Upper lobe of right lung (tissue), 1 donor: ENCODE measurements around the gene SSBP3. TPM values are rescaled to one million over a fixed set of nuclear protein-coding genes. Genes with fewer than 3 reads are reported as not detected.

Experiments
- ATAC-seq: fragments of 200-7000 bp; cut with Tn5 transposase; one replicate; pipeline ENCODE4 v1.9.1; 2020; ENCODE audit warnings: mild to moderate bottlenecking, moderate library complexity
- DNase-seq: peaks from one replicate; pipeline ENCODE4 v3.0.0-alpha.2; 2020
- H3K27ac ChIP-seq: fragments of 200-600 bp; one replicate; pipeline ENCODE4 v1.8.0; 2022
- H3K27me3 ChIP-seq: fragments of 200-600 bp; one replicate; pipeline ENCODE4 v1.8.0; 2022; ENCODE audit warnings: mild to moderate bottlenecking
- H3K36me3 ChIP-seq: fragments of 200-600 bp; one replicate; pipeline ENCODE4 v1.8.0; 2022
- H3K4me1 ChIP-seq: fragments of 200-600 bp; one replicate; pipeline ENCODE4 v1.8.0; 2022
- H3K4me3 ChIP-seq: fragments of 200-600 bp; one replicate; pipeline ENCODE4 v1.8.0; 2022; ENCODE audit warnings: mild to moderate bottlenecking
- H3K9me3 ChIP-seq: fragments of 200-600 bp; one replicate; pipeline ENCODE4 v1.8.0; 2022
- intact Hi-C: fragments of 100-400 bp; cut with DNase I; formaldehyde crosslinking; loops from one replicate; pipeline ENCODE4 v1.11.0; 2022
- total RNA-seq: library from RNA; stranded (reverse); fragmentation: NEBNext Ultra II Directional; extraction: Animal tissue kit (Norgen Biotek cat#: 25700); gene quantifications from one replicate; pipeline ENCODE4 v1.2.1, GENCODE V29; 2021
- TF ChIP-seq, protein P1 (sequence below): fragments of 200-600 bp; IDR thresholded peaks from one replicate; pipeline ENCODE4 v1.8.0; 2022; ENCODE audit warnings: antibody characterized with exemption
- donor health status: DM: no; HTN: yes; CAD: no; lungs with severe emphysema.

The SSBP3 gene
- total RNA-seq, 1 donor from 2014 or later, result 40.4 TPM

DNA sequence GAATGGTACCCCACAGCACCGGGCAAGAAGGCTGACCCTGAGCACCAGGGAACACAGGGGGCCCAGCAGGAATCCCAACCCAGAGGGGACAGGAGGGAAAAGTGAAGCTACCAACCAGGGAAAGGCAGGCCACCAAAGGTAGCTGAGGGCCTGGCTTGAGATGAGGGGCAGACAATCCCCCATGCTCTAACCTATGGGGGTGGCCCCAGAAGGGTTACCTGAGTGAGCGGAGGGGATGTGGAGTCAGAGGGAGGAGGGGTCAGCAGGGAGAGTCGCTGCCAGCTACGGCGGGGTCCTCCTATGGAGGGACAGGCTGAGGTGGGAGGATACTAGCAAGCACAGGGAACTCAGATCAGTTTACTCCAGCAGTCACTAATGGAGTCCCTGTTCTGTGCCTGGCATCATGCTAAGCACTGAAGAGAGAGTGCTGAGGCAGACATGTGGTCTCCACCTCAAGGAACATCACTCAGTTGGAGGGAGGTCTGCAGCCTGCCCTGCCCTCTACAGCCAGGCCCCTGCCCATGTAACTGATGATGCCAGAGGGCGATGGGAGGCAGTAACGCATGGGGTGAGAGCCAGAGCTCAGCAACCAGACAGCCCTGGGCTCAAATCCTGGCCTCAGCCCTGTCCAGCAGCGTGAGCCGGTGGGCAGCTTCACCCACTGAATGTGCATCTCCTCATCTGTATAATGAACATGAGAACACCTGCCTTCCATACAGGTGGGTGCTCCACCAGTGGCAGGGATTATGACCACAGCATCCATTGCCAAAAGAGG, 227.7 kb downstream of the SSBP3 start:
- no peaks in the 10 kb centered on the region for H3K27me3 ChIP-seq
- intact Hi-C loops, result no loop called here
- no peaks in the 10 kb centered on the region for H3K9me3 ChIP-seq
- H3K27ac ChIP-seq, result no peak overlapping the region
- no peaks in the 10 kb centered on the region for H3K4me1 ChIP-seq
- ATAC-seq (no peak), DNase-seq (no peak)
- H3K4me3 ChIP-seq, result no peak overlapping the region
- TF ChIP-seq, protein P1, sequence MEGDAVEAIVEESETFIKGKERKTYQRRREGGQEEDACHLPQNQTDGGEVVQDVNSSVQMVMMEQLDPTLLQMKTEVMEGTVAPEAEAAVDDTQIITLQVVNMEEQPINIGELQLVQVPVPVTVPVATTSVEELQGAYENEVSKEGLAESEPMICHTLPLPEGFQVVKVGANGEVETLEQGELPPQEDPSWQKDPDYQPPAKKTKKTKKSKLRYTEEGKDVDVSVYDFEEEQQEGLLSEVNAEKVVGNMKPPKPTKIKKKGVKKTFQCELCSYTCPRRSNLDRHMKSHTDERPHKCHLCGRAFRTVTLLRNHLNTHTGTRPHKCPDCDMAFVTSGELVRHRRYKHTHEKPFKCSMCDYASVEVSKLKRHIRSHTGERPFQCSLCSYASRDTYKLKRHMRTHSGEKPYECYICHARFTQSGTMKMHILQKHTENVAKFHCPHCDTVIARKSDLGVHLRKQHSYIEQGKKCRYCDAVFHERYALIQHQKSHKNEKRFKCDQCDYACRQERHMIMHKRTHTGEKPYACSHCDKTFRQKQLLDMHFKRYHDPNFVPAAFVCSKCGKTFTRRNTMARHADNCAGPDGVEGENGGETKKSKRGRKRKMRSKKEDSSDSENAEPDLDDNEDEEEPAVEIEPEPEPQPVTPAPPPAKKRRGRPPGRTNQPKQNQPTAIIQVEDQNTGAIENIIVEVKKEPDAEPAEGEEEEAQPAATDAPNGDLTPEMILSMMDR, result no peak
- no peaks in the 10 kb centered on the region for H3K36me3 ChIP-seq

DNA sequence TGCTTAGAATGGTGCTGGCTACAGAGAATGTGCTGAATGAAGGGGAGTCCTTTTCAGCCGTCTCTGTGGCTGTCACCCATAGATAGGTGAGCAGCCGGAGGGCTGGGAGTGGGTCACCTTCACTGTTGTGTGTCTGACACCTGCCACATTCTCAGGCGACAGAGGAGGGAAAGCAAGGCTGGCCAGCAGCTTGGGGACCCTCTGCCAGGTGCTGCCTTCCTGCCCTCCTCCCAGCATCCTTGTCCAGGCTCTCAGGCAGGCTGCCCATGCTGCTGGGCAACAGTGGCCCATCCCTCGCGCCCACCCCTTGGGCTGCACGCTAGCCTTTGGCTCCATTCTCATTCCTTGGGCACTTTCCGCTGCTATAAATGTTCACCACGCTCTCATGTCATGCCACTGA, 228.5 kb downstream of the SSBP3 start:
- no peak overlapping the region for H3K4me3 ChIP-seq
- ATAC-seq, result no peak
- no peak overlapping the region for H3K27ac ChIP-seq
- H3K4me1 ChIP-seq, result no peaks in the 10 kb centered on the region
- no peaks in the 10 kb centered on the region for H3K9me3 ChIP-seq
- H3K27me3 ChIP-seq, result no peaks in the 10 kb centered on the region
- TF ChIP-seq, protein P1, result no peak
- DNase-seq, result no peak
- intact Hi-C loops, result no loop called here
- no peaks in the 10 kb centered on the region for H3K36me3 ChIP-seq

DNA sequence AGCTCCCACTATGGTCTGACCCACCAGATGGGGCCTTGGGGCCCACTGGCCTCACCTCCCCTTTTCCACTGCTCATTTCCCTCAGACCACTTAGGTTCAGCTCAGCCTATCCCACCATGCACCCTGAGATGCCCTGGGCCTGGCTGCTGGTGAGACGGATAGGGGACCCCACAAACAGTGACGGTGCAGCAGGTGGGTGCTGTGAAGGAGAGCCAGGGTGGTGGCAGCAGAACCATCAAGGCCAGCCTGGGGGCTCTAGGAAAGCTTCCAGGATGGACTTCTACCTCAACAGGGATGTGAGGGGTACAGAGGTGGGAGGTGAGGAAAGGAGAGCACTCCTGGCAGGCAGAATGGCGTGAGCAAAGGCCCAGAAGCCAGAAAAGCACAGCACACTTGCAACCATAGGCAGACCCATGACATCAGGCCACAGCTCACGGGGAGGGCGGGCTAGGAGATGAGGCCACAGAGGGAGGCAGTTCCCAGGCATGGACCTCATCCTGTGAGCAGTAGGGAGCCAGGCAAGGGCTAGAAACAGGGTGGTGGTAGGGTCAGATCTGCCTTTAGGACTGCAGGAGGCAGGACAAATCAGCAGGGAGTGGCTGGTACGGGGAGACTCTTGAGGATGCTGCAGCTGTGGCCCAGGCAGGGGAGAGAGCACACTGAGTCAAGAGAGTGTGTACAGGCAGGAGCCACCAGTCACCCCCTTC, 229.4 kb downstream of the SSBP3 start:
- intact Hi-C loops, result no loop called here
- Histone ChIP-seq H3K27me3 (no peaks in the 10 kb centered on the region), H3K9me3 (no peaks in the 10 kb centered on the region), H3K36me3 (no peaks in the 10 kb centered on the region), H3K4me1 (no peaks in the 10 kb centered on the region), H3K4me3 (no peak overlapping the region), H3K27ac (no peak overlapping the region)
- ATAC-seq, result no peak
- no peak for DNase-seq
- TF ChIP-seq, protein P1, result no peak

Other genes starting within 250 kb of the SSBP3 start
- 8.8 TPM for gene CYB5RL, start 206.4 kb downstream of the SSBP3 start, total RNA-seq
- 41.9 TPM for gene MRPL37, start 206.2 kb downstream of the SSBP3 start, total RNA-seq
- gene ACOT11, start 141.8 kb upstream of the SSBP3 start, total RNA-seq, result 5.0 TPM
- not detected for gene FAM151A, start 217.1 kb upstream of the SSBP3 start, total RNA-seq
- 3.6 TPM for gene MROH7, start 235.4 kb upstream of the SSBP3 start, total RNA-seq